Fibroblast of upper back skin (primary cell): ENCODE data around the gene PARVB.
A peak's percentile ranks its signal among the peaks of the same experiment; 100 is the strongest.

Experiments
- DNase-seq: peaks from one replicate; pipeline ENCODE4 v3.0.0-alpha.2; 2013

PARVB gene

DNA sequence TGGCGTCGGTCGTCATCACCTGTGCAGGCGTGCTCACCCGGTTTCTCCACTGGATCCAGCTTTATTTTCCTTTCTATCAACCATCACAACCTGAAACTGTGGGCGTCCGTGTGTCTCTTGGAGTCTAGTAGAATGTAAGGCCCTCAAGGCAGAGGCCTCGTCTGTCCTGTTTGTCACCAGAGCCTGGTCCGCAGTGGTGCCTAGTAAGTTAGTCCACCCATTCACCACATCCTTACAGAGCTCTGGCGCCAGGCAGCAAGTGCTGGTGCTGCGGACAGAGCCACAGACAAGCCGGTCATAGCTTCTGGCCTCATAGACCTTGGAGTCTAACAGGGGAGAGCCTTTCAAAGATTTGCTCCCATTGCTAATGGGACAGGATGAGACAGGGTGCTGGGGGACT, 92.2 kb downstream of the PARVB start:
- DNase-seq = no peak

DNA sequence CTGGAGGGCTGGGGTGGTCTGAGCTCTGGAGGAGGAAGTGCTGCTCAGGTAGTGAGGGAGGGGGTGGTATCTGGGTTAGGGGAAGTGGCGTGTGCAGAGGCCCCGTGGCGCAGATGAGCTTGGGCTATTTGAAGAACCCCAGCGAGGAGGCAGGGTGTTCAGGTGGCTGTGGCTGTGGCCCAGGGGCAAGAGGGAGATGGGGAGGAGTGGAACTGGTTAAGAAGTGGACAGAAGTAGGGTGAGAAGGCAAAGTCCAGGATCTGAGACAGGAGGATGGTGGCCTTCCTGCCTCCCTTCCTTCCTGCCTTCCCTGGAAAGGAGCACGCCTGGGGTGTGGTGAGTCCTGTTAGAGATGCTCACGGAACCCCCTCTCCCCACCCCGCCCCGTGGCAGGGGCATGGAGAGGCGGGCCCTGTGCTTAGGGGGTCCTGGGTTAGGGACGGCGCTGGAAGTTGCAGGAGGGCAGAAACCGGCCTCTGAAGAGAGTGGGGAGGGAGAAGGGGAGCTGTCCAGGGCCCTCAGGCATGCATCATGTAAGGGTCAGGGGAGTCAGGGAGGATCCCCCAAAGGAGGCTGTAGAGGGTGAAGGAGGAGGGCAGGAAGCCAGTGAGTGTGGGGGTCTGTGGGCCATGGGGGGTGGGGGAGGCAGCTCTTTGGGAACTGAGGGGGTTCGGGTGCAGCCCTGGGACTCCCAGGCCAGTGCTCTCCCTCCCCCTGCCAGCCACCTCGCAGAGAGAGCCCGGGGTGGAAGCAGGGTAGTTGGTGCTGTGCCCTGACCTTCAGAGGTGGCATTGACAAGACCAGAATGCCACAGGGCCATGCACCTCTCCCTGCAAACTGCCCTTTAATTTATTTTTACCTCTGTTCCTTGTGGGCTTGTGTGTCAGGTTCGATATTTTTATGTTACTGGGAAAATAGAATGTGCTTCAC, 92.9 kb downstream of the PARVB start:
- DNase-seq = no peak

DNA sequence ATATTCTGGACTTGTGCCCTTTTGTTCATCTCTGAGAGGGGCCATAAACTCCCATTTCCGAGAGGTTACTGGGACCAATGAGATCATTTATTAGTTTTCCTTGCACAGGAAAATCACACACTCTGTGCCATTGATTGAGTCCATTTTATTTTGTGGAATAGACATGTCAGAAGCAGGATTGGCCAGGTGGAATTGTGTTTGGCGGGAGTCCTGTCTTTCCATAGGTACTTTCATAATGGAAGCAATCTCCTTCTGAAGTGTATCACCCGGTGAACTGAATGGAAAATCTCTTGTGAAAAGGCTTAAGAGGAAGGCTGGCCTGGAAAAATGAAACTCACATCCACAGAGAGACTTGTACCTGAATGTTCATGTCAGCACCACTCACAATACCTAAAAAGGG, 93.6 kb downstream of the PARVB start:
- DNase-seq = no peak

DNA sequence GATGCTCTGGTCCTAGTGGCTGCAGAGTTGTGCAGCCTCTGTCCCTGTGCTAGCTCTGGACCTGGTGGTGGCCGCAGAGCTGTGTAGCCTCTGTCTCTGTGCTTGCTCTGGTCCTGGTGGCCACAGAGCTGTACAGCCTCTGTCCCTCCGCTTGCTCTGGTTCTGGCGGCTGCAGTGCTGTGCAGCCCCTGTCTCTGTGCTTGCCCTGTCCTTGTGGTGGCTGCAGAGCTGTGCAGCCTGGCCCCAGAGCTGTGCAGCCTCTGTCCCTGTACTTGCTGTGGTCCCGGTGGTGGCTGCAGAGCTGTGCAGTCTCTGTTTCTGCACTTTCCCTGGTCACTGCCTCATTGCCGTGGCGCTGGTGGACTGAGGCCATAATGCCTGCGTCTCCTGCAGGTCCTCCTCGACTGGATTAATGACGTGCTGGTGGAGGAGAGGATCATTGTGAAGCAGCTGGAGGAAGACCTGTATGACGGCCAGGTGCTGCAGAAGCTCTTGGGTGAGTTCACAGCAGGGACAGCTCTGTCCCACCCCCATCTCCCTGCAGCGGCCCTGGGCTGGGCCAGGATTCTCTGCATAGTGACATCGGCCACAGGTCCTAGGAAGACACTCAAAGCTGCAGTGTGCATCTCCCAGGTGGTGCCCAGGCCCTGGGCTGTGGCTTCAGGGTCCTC, 94.7 kb downstream of the PARVB start:
- DNase-seq = no peak

DNA sequence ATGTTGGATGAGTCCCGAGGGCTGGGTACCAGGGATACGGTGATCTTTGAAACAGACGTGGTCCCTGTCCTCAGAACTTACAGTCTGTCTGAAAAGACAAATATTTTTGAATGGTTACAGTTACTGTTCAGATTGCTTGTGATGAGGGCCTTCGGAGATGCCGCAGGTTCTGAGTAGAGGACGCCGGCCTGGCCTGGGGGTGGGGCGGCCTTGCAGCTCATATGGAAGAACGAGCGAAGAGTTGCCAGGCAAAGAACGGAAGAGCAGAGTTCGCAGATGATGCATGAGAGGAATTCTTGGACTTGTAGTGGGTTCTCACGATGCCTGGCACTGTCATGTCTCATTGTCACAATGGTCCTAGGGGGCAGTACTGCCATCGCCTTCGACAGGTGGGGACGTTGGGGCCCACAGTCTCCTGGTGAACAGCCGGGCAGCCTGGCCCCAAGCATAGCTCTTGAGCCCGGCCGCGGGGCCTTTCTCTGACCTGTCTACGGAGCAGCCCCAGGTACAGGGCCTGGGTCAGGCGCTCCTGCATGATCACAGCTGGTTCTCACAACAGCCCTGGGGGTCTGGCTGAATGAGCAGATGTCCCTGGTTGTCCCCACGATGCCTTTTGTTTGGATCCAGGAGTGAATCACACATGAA, 95.7 kb downstream of the PARVB start:
- DNase-seq = no peak

DNA sequence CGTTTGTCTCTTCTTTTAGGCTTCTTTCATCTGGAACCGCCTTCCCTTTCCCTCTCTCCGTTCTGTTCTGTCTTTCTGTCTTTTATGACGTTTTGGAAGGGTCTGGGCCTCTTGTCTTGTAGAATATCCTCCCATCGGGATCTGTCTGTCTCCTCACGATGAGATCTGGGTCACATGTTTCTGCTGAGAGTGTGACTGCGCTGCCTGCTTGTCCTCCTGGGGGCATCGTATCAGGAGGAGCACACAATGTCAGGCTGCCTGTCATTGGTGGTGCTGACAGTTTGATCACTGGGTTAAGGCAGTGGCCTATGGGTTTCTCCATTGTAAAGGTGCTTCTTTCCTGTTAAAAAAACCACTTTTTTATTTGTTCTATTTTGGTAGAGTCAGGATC, 96.2 kb downstream of the PARVB start:
- DNase-seq = no peak

DNA sequence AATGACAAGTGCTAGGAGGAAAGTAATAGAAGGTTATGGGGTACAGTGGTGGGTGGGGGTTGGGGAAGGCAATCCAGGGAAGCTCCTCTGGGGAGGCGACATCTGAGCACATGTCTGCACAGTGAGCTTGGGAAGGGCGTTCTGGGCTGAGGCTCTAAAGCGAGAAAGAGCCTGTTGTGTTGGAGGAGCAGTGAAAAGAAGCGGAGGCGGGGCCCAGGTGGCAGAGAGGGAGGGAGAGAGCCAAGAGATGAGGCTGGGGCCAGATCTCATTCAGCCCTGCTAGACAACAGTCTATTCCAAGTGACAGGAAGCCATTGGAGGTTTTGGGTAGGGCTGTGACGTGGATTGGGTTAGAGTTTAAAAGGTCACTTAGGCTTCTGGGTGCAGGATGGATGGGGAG, 101.3 kb downstream of the PARVB start:
- no peak for DNase-seq

DNA sequence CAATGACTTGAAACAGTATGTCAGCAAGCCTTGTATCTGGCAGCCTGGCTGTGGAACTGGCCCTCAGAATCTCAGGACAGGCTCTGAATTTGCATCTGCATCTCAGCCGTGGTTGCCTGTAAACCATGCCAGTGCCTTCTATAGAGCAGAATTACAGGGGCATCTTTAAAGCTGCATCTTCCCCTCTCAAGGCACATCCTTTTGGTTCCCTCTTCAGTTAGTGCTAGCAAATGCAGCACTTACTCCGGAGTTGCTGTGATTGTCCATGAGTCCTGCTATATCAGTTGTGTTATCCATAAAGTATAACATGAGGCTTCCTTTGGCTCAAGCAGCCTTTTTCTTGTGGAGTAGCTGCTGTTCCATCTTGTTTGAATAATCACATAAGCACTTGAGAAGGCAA, 102.7 kb downstream of the PARVB start:
- no peak for DNase-seq

DNA sequence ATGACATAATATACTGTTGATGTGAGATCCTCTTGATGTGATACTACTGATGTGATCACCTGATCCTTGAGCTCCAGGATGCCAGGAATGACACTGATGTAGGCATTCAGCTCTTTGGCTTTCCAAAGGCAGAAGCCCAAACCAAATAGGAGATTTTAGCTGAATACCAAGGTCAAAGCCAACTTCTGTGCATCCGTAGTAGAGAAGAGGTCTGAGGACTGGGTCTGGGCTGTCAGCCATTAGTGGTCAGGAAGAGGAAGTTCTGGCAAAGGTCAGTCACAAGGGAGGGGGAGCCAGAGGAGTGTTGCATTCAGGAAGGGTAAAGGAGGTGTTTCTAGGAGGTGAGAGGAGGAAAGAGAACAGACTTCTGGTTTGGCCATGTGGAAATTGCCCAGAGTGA, 103.3 kb downstream of the PARVB start:
- no peak for DNase-seq

DNA sequence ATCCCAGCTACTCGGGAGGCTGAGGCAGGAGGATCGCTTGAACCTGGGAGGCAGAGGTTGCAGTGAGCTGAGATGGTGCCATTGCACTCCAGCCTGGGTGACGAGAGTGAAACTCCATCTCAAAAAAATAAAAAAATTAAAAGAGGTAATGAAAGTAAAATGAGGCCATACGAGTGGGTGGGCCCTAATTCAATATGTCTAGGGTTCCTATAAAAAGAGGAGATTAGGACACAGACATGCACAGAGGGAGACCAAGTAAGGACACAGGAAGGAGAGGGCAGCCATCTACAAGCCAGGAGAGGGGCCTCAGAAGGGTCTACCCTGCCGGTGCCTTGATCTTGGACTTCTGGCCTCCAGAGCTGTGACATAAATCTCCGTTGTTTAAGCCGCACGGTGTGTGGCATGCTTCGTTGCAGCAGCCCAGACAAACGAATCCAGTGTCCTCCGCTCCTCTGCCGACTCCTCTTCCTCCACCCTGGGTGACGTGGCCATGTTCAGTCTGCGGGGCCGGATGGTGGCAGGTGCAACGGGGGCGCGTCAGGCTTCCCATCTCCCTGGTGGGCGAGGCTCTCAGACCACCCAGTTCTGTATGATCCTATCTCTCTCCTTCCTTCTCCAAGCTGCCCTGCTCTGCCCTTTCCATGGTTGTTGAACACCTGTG, 105.0 kb downstream of the PARVB start:
- no peak for DNase-seq

DNA sequence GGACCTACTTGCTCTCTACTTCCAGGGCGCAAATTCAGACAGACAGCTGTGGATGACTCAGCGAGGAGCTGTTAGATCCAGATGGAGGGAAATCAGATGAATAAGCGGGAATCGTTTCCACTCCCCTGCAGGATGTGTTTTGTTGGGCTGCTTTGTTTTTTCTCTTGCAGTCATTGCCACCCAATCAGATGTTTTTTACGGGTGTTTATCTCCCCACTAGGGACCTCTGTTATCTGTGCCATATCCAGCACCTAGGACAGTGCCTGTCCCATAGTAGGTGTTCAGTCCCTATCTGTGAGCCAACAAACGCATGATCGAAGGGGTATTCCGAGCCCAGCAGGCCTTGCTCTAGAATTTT, 105.5 kb downstream of the PARVB start:
- DNase-seq = peak; percentile 58

DNA sequence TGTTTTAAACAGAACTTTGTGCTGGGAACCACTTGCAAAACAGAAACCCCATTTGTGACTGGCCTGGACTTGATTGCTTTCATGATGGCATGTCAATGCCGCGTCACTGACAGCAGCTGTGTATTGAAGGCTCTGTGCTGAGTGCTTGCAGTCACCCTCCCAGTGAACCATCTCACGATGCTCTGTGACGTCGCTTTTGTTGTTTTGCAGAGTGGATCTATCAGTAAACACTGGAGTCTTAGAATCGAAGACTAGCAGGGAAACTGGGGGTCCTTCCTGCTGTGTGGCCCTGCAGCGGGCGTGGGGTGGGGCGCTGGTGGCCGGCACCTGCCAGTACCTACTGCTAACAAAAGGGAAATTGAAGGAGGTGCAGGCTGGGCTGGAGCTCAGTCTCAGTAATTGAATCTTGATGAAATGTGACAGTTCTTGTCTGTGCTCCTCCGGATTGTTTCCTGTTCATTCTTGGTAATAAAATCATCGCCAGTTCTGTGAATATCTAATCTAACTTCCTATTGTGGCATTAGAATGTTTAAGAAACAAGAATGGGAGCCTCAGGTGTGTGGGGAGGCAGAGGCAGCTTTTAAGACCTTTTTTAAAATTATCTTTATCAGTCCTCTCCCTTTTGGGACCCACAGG, 106.1 kb downstream of the PARVB start:
- no peak for DNase-seq

DNA sequence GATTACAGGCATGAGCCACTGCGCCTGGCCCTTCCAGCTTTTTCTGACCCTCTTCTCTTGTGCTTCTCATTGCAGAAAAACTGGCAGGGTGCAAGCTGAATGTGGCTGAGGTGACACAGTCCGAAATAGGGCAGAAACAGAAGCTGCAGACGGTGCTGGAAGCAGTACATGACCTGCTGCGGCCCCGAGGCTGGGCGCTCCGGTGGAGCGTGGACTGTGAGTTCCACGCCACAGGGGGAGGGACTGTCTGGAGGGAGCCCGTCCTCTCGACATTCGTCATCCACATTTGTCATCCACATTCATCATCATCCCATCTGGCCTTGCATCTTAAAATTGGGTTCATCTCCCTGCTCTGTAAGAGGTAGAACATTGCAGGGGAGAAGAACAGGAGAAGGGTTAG, 107.3 kb downstream of the PARVB start:
- DNase-seq = no peak

DNA sequence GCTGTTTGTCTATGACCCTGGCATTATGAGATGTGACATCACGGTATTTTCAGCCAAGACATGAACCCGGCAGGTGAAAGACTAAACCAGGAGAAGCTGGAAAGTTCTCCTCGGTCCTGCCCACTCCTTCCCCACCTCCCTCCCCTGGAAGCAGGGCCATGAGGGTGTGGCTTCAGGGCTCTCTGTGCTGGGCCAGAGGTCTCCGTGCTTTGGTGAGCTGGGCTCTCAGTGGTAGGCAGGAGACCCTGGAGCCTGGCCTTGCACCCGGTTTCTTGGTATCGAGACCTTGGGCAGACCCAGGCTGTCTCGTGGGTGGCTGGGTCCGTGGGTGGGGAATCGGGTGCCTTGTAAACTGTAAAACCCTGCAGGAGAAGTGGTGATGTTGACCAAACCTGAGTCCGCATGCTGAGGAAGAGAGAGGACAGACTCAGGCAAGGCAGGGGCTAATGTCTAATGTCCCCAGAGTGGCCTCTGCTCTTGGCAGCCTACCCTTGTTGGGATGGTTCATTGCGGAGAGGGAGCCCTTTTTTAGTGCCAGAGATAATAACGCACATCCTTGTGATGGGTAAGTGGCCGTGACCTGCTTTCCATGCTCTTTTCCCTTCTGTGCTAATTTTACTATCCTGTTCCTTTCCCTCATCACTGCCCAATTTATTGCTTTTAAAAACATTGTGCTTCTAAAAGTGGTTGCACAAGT, 108.0 kb downstream of the PARVB start:
- no peak for DNase-seq

DNA sequence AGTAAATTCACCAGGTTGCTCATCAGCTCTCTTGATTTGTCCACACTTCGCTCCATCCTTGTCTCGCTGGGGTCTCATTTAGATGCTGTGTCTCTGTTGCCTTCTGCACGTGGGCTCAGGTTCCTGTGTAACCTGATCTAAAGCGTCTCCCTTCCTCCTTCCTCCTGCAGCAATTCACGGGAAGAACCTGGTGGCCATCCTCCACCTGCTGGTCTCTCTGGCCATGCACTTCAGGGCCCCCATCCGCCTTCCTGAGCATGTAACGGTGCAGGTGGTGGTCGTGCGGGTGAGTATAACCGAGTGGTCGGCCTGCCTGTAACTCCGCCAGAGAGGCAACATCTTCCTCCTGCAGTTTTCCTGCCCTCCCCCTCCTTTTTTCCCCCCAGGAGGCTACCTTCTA, 108.6 kb downstream of the PARVB start:
- no peak for DNase-seq

DNA sequence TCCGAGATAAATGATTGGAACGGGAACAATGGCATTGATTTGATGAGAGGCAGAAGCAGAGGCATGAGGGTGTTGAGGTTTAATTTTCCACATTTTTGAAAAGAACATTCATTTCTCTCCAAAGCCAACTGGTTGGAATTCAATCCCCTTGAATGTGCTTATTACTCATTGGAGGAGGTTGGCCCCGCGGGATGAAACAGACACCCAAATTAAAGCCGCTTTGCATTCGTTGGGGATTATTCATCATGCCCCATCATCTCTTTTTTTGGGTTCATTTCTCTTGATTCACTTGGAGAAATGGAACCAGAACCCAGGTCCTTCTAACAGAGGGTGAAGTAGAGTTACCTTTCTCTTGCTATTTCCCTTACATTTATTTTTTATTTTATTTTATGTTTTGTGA, 109.1 kb downstream of the PARVB start:
- peak; percentile 72 for DNase-seq

DNA sequence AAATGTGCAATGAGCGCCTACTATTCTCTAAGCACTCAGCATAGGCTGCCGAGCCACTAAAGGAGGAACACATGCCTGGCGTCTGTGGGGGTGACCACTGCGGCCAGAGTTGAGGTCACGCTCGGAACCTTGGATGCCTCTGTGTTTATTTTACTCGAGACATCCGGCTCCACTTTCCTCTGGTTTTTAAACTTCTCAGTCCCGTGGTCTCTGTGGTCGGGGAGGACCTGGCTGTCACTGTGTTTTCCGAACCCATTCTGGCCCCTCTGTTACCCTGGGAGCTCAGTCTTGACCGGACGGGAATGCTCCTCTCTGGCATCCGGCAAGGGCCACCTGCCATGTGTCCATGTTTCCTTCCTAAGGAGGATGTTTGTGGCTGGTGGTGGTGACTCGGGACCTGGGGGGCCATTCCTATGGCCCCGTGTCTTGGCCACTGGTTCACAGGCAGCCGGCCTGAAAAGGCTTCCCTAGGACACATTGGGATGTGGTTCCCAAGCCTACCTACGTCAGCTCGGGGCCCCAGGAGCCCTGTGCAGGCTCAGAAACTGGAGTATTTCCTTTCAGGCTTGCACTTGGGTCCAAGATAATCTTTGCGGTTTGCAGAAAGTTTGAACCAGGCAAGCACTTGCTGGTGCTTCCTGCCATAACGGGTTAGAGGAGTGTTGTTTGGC, 109.9 kb downstream of the PARVB start:
- DNase-seq = peak; percentile 60

DNA sequence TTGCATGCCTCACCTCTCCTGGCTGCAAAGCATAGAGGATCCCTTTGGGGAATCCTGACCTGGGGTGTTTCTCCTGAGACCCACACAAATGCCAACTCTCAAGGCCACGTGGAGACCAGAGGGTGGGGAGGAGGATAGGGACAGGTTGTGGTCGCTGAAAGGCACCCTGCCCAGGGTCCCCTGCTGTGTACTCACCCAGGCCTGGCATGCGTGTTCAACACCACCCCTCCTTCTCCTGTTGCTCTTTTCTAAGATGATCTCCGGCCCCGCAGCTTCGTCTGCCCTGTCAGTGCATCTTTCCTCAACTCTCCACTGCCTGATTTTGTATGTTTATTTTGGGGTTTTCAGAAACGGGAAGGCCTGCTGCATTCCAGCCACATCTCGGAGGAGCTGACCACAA, 112.0 kb downstream of the PARVB start:
- DNase-seq = no peak

DNA sequence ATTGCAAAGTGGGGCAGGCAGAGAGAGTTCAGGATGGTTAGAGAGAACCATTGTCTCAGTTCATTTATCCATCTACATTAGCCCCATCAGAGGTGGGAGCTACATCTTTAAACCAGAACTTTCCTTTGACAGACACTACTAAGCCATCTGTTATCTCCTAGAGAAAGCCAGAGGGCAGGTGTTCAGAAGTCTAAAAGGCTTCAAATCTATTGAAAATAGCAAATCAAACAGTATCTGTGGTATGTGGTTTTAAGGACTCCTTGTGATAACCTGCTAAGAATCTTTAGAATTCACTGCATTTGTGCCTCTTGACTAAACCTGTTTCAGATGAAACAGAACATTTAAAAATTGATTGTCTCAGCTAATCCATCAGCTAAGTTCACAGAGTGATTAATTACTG, 112.7 kb downstream of the PARVB start:
- DNase-seq = no peak

DNA sequence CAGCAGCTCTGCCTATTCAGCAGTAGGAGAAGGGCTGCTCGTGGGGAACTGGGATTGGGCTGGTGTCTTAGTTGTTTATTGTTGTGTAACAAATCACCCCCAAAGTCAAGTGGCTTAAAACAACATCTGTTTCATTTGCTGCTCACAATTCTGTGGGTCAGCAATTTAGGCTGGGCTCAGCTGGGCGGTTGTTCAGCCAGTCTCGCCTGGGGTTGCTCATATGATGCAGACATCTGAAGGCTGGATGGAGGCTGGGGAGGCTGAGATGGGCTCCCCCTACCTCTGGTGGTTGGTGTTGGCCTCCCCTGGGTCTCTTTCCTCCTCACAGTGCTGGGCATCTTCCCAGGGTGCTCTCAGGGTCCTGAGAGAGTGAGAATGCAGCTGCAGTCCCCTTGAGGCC, 113.3 kb downstream of the PARVB start:
- DNase-seq = no peak

DNA sequence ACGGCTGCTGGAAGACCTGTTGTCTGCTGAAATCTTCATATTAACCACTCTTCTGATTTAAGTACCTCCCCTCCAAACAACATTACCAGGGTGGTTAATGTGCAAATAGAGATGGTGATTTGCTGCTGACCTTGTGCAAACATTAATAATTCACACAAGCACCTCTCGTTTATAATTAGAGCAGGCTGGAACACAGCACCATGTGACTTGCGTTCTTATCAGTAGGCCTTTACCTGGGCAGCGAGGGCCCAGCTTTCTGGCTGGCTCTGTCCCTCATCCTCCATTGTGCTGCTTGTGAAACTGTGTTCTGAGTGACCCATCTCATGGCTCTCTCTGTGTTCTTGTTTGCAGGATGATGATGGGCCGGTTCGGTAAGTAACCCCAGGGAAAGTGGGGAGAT, 115.7 kb downstream of the PARVB start:
- DNase-seq = no peak
